GM19455 (cell line): ENCODE data around the gene SNCA.

ENCODE experiments used
- ATAC-seq: cut with Tn5 transposase; IDR thresholded peaks from one replicate; pipeline ENCODE4 v1.9.1; 2021; ENCODE audit not compliant: unreplicated experiment

Gene SNCA

DNA sequence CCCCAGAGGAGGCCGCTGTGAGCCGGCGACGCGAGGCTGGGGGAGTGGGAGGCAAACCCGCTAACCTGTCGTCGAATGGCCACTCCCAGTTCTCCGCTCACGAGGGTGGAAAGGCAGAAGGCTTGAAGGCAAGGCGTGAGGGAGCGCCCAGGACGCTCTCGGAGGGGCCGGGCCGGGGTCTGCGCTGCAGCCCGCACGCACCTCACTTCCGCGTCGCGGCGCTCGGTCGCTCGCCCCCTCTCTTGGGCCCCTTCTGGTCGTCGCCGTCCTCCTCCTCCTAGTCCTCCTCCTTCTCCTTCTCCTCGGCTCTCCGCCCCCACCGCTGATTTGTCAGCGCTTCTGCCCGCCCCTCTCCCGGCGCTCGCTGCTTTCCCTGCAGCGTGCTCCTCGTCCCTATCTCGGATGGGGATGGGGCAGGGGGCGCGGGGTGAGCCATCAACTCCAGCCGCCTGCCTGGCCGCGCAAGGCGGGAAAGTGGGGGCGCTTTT is at the start of gene SNCA:
SNCA (minus strand) TSS at position 265 of the 488 bp plus-strand sequence. CDS start 1,494 bp downstream, outside the sequence.
- no peak for ATAC-seq

DNA sequence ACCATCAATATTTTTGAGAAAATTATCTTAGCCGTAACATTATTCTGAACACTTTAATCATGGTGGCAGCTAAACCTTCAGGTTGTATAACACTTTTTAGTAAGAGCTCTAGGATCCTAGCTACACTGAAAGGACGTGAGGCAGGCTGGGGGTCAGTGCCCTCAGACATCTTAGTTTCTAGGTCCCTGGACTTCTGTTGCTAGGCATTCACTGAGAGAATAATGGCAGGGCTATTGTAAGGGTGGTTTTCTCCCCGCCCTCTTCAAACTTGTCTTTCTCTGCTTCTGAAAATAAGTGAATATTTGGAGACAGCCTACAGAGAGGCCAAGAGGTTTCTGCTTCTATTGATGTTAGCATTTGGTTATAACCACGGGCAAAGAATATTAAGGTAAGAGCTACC is 42.3 kb upstream of the SNCA start:
- ATAC-seq = no peak

DNA sequence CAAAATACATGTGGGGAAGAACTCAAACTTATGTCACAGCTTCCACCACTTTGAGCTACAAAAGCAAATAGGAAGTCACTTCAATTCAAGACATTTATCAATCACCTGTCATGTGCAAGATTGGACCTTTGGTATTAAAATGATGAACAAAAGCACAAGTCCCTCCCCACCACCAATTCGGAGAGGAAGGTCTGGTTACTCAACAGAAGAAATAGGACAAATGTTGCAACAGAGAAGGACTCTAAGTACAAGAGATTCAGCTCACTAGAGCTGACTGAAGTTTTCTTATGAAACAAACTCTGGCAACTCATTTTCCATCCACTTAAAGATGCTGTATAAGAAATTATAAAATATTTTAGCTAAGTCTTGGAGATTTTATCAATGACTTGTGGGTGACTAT is 41.6 kb upstream of the SNCA start:
- no peak for ATAC-seq

DNA sequence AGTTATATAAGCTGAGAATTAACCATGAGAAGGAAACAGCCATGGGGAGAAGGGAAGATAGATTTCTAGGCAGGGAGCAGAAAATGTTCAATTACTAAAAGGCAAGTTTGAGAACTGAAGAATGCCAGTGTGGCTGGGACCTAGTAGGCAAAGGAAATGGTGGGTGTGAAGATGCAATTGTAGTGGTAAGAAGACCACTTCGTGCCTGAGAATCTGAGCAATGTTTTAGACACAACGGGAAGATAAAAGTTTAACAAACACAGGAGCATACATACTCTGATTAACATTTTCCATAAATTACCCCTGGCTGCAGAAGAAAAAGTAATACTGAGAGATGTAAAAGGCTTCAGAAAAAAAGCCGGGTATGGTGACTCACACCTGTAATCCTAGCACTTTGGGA is 39.6 kb upstream of the SNCA start:
- ATAC-seq = no peak

DNA sequence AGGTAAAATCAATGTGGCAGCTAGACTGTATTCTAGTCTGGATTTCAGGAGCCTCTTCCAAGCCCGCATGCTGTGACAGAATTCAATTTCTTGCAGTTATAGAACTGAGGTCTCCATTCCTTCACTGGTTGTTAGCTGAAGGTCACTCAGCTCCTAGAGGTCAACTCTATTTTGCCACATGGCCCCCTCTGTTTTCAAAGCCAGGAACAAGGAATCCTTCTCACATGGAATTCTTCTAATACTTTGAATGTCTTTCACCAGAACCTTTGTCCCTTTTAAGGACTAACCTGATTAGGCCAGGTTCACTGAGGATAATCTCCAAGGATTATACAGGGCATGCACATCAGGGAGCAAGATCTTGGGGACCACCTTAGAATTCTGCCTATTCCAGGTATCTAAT is 34.2 kb upstream of the SNCA start:
- ATAC-seq = no peak

DNA sequence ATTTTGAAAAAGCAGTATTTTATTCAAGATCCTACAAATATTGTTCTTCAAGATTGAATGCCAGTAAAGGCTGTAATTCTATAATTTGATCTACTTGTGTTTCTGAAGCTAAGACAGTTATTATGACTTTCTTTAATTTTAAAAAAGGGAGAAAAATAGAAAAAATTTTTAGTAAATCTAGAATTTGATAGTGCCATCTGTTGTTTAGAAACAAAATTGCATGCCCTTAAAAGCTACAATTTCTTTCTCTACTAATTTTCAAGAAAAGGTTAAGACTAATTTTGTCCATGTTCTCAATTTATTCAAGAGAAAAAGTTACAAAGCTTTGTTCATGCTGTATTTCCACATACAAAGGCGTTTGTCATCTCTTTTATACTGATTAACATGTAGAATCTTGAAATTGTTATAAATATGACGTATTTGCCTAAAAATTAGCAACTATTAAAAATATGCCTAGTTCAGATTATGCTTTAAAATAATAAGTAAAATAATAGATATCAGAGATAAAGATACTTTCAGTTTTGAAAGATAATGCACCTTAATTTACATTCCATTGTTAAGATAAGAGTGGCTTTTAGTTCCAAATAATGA is 32.1 kb upstream of the SNCA start:
- no peak for ATAC-seq

DNA sequence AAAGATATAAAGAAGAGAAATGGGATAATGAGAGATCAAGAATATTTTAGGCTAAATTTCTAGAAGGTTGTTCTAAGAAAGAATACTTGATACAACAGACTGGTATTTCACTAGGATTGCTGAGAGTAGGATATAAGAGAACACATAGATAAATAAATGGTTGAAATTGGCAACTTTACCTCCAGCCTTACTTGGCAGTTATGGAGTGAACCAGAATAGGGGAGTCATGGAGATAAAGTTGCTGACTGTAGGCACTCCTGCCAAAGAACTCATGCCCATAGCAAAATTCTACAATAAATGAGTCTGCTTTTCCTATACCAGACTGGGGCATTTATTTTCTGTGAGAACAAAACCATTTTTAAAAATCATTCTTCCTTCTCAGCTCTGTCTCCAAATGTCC is 31.3 kb upstream of the SNCA start:
- no peak for ATAC-seq

DNA sequence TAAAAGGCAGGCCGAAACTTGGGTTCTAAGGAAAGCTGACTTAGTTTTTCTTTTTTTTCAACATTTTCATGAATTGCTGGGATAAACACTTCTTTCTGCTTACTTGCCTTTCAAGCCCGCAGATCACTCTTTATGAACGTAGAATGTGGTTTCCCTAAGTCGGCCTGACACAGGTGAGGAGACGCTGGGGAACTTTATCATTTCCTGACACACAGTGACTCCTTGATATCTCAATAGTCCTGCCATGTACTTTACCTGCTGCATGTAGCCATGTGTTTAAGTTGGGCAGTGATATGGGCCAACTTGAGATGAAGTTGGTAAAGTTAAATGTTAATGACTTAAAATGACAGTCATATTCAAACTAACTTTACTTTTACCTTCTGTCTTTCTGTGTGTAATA is 26.6 kb upstream of the SNCA start:
- ATAC-seq = no peak

DNA sequence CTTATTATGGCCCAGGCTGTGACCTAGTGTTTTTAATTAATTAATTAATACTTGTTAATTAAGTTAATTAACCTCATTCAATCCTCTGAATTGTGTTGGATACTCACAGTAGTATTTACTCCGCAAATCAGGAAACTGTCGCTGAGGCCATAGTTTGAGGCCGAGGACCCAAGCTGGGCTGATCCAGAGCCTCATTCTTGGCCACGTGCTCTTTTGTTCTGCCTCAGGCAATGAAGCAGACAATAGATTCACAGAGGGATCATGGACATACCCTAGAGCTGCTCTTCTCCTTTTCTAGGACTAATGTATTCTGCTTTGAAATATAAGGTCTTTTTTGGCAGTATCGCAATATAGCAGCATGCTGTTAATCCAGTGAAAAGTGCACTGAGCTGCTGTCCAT is 24.0 kb upstream of the SNCA start:
- no peak for ATAC-seq

DNA sequence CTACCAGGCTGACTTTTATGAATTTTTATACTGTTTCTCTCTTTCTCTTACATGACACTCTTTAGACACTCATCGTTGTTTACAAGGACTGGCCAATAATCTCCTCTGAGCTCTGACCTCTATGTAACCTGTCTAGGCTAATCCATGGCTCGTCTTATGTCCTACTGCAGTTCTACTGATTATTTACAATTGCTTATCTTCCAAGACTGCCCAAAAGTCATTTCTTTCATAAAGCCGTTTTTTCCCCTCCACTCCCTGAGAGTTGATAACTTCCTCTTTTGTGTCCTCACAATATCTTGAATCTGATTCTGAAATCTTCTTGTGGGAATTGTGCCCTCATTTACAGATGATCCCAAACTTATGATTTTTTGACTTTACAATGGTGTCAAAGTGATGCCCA is 18.3 kb upstream of the SNCA start:
- ATAC-seq = no peak

DNA sequence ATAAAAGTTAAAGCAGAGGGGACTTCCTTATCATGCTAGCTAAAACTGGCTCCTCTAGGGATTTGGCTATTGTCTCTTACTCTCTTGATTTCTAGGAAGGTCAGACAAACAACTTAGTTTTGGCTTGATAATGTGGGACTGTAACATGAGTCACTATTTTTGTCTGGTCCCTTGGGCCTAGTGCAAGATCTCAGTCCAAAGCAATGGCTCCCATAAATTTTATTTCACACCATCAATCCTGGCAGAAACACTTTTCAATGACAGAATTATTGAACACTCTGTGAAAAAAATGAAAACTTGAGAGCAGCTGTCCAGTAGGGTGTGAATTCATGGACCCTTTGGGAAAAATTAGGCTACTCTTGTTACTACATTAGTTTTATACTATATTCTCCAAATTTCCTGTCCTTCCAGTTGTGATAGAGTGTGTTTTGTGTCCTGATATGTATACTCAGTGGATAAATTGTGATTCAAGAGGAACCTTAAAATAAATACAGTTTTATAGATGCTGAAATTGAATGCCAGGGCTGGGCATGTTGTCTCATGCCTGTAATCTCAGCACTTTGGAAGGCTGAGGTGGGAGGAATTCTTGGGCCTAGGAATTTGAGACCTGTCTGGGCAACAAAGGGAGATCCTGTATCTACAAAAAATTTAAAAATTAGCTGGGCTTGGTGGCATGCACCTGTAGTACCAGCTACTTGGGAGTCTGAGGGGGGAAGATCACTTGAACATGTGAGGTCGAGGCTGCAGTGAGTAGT is 10.8 kb upstream of the SNCA start:
- ATAC-seq = no peak

DNA sequence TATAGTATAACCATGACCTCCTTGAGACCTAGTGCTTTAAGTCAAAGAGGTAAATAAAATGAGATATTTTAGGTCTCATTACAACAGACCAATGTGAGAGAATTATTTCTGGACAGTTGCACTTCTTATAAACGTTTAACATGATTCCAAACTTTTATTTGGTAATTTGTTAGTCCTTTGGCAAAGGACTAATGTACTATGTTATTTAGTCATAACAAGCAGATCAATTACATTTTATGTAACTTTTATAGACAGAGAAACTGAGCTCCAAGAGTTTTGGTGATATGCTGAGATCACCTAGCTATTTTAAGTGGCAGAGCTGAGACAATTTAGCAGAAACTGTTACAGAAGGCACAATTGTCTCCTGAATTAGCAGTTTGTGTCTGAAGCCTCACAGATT is 2.6 kb upstream of the SNCA start:
- no peak for ATAC-seq

DNA sequence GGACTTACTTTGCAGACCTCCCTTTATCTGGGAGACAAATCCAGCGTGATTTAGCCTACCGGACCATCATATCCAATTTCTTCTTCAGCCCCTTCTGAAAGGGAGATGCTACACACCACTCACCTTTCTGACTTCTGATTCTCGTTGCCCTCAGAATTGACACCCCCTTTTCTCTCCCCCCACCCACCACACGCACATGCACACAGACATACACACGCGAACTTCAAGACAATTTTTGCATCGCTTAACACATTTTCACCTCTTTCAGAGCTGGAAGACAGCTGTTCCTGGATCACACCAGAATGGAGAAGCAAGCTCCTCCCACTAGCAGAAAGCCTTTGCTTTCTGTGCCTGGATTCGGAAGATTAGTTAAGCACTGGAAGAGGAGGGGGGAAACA is 1.0 kb upstream of the SNCA start:
- no peak for ATAC-seq

DNA sequence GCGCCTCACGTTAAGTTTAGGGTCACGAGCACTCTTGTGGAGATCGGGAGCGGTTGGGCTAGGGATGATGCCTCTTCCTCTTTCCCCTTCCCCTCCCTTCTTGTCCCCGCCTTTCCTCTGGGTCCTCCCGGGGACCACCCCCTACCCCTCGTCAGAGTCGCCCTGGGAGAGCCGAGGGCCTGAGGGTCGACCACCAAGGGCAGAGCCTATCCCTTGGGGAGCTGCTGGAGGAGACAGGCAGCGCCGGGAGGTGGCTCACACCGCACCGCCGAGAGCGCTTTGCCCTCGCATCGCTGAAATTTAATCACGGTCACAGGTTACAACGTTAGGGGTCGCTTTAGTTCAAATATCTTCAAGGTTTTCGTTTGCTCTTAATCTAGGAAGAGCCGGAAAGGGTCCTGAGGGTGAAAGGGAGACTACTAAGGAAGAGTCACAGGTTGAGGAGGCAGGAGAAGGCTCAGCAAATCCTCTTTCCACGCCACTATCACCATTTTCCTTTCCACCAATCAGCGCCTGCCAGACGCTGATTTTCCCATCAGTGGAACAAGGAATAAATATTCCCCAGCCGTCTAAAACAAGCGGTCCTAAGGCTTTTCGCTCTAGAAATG is 528 bp upstream of the SNCA start:
- ATAC-seq = no peak

DNA sequence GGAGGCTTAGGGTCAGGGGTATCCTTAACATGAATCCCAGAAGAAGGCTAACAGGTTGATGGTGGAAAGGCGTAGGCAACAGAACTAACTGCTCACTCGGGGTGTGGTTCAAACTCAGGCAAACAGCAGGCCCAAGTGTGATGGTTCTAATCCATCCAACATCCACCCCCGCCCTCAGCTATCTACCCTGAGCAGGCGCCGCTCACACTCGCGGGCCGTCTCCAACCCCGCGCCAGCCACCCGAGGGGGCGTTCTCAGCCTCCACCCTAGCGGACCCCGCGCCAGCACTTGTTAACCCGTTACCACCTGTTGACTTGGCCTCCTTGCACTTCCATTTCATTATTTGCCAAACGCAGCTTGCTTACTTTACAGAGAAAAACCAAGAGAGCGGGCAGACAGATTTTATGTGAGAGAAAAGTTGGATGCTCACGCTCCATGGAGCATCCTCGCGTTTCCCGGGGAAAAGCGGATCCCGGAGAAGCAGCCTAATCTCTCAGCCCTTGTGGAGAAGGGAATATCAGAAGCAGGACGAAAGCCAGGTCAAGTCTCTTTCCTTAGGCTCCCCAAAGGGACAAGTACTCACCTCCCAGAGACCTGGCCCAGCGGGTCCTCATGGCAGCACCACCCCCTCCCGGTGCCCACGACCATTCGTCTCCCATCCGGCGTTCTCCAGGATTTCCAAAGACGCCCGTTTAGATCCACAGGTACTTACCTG is 773 bp downstream of the SNCA start:
- no peak for ATAC-seq

DNA sequence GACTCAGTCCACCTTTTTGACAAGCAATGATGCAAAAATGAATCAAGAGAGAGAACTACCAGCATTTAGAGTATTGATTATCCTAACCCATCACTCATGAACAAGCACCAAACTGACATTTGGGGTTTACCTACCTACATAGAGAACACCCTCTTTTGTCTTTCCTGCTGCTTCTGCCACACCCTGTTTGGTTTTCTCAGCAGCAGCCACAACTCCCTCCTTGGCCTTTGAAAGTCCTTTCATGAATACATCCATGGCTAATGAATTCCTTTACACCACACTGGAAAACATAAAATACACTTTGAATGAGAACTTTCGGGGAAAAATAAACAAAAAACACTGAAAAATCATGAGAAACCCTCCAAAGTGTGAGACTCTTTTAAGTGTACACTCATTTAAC is 1.5 kb downstream of the SNCA start:
- no peak for ATAC-seq

DNA sequence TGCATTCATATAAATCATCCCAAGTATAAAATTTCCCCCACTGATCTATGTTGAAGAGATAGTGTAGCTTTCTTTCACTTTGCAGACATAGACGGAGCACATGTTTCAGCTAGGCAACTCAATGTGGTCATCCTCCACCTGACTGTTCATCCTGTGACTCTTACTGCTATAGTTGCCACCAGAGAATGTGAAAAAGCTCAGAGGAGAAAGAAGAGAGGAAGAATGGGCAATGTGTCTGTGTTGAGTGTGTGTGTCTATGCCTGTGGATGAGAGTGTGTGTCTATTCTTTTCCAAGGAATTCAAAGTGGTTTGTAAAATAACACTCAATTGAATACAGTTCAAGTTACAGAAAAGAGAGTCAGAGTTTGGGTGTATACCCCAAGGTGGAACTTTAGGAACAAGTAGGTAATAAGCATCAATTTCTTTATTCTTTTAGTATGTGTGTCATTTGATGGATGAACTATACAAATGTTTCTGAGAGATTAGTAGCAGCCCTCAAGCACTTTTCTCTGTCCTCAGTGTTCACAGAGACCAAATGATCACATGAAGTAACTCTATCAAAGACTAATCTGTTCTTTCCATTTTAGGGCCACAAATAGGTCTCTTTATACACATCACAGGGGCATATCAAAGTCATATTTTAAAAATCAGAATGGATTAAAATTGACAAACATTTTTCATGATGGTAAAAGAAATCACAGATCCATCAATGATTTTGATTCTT is 2.3 kb downstream of the SNCA start:
- no peak for ATAC-seq

DNA sequence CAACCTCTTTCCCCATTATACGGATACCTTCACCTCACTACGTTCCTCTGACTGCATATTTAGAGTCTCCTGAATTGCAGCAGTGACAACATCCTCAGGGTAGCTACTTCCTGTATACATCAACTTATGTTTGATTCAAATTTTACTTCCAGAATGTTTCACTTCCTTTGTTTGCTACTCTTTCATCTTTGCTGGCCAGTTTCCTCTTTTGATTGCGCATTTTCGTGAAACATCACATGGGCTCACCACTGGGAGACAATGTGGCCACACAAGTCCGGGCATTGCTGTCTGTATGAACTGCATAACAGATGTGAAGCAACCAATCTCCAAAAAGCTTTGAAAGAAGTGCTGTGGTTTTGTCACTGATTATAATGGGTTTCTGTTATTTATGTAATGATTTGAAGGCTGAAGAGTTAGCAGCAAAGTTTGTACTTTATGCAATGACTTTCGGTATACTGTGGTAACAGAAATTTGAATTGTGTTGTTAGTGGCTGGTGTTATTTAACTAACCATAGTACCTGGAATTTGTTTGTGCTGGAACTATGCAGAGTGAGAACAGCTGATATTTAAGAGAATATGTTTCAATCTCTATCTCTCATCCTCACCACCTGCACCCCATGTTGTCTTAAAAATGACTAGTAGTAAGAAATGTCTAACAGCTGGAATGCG is 7.4 kb downstream of the SNCA start:
- ATAC-seq = peak; percentile 89

DNA sequence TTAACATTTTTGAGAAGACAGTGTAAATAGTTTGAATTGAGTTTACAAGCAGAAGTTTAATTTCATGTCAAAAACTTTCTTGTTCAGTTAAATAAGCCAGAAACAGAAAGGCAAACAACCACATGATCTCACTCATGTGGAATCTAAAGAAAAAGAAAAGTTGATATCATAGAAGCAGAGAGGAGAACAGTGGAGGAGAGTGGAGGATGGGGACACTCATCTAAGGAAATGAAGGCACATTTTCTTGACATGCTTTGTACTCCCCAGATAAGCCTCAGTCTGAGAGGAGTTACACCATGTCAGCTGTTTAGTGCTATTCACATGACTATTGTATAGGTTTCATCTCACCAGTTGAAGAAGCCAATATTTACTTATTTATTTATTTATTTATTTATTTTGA is 13.5 kb downstream of the SNCA start:
- ATAC-seq = no peak

DNA sequence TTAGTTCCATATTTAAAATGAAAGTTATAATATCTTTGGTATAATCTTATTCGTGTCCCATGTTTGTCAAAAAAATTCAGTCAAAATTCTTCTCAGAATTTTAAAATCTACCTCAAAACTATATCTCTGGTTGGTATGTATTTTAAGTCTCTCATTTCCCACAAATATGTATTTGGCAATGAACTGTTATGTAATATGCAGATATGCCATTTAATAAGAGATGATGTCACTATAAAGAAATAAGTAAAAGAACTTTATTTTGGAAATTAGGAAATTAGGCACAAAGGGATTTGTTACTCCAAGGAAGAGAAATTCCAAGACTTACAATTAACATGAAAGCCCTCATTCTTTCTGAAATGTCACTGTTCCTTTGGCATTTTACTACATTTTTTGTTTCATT is 15.3 kb downstream of the SNCA start:
- no peak for ATAC-seq

DNA sequence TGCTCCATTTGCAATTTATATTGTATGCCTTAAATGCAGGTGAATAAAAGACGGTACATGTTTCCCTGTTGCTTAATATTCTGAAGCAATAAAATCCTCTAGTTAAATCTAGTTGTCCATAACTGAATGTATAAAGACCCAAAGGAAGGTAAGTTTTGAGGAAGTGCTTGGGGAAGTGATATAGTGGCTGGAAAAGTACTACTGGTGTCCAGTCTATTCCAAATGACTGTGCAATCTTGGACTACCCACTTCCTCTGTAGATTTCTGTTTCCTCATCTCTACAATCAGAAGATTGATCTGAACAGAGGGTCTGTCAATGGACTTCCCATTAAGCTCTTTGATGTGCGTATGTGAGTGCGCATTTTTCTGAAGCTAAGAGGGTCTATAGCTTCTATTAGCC is 17.0 kb downstream of the SNCA start:
- no peak for ATAC-seq
